ENCODE results near the gene SNX21.

DNA sequence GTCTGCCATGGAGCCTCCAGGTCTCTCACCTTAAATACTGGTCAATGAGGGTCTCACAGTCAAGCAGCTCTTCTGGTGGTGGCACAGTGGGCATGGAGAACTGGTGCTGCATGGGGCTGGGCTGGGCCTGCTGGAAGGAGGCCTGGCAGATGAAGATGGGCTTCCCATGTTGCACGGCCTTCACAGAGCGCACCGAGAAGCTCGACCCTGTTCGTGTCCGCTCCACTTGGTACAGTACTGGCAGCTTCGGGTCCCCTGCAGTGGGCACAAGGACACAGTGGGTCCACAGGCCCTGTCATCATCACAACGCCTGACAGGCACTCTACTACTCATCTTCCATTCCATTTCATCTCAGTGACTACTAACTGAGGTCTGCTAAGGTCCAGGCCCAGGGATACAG lies 14.8 kb downstream of the SNX21 start:
- TF ChIP-seq, protein P1, sequence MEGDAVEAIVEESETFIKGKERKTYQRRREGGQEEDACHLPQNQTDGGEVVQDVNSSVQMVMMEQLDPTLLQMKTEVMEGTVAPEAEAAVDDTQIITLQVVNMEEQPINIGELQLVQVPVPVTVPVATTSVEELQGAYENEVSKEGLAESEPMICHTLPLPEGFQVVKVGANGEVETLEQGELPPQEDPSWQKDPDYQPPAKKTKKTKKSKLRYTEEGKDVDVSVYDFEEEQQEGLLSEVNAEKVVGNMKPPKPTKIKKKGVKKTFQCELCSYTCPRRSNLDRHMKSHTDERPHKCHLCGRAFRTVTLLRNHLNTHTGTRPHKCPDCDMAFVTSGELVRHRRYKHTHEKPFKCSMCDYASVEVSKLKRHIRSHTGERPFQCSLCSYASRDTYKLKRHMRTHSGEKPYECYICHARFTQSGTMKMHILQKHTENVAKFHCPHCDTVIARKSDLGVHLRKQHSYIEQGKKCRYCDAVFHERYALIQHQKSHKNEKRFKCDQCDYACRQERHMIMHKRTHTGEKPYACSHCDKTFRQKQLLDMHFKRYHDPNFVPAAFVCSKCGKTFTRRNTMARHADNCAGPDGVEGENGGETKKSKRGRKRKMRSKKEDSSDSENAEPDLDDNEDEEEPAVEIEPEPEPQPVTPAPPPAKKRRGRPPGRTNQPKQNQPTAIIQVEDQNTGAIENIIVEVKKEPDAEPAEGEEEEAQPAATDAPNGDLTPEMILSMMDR (IDR thresholded peaks at IDR 0.05): no peak
- TF ChIP-seq POLR2A (IDR thresholded peaks at IDR 0.05): no peak
